GM12878 (cell line): ENCODE results near the gene ACTL6B. TPM values are rescaled to one million over a fixed set of nuclear protein-coding genes. Genes with fewer than 3 reads are reported as not detected.

Experiments used
- E2F8 ChIP-seq: fragments of 450-650 bp; IDR thresholded peaks from 2 replicates; pipeline ENCODE4 v1.6.1; 2018; ENCODE audit warnings: mild to moderate bottlenecking, low read depth, moderate library complexity; ENCODE audit not compliant: partially characterized antibody
- EED ChIP-seq: sonication (generic); IDR thresholded peaks from 2 replicates; pipeline ENCODE4 v1.6.1; 2016; ENCODE audit warnings: antibody characterized with exemption, low read depth
- MEF2A ChIP-seq: IDR thresholded peaks from 2 replicates; pipeline ENCODE4 v1.6.1; 2011; ENCODE audit warnings: low read depth, mild to moderate bottlenecking, low read length, moderate library complexity; ENCODE audit not compliant: insufficient read depth
- RBBP5 ChIP-seq: fragments of 200-600 bp; sonication (generic); conservative IDR thresholded peaks from 2 replicates; pipeline ENCODE4 v1.6.1; 2016
- SKIL ChIP-seq: fragments of 450-650 bp; IDR thresholded peaks from 2 replicates; pipeline ENCODE4 v1.6.1; 2017; ENCODE audit warnings: mild to moderate bottlenecking, low read depth, inconsistent platforms; ENCODE audit not compliant: poor library complexity, severe bottlenecking
- SMAD1 ChIP-seq: fragments of 450-650 bp; IDR thresholded peaks from 2 replicates; pipeline ENCODE4 v1.6.1; 2018; ENCODE audit warnings: mild to moderate bottlenecking, low read depth; ENCODE audit not compliant: partially characterized antibody
- polyA plus RNA-seq, 11 experiments: library from polyadenylated mRNA; depleted of rRNA in 4 of 11; unstranded in 6 of 11; stranded (reverse) in 5 of 11; fragments of >200 nt; fragmentation: Nextera tagmentation in 4 of 11; fragmentation: Illumina TruSeq in 1 of 11; extraction: Ambion mirVana in 4 of 11; extraction: Trizol in 1 of 11; gene quantifications; 1 replicate in 1 of 11; 2 replicates in 10 of 11; pipeline versions ENCODE4 v1.2.1 to v1.2.3, GENCODE V29; 2011 to 2016; ENCODE audit warnings: inconsistent platforms in 2 of 11, missing spikeins in 2 of 11, low read depth in 1 of 11
- total RNA-seq, 4 experiments: library from RNA; depleted of rRNA in 3 of 4; stranded (reverse); fragments of >200 nt in 3 of 4; fragmentation: Illumina TruSeq in 1 of 4; extraction: Trizol in 1 of 4; gene quantifications; 2 replicates each; pipeline versions ENCODE4 v1.2.1 to v1.2.3, GENCODE V29; 2013 to 2021
- TF ChIP-seq, protein P1 (sequence below): fragments of 450-650 bp; formaldehyde crosslinking; IDR thresholded peaks from 2 replicates; pipeline ENCODE4 v1.5.0; 2022; ENCODE audit warnings: mild to moderate bottlenecking, missing genetic modification characterization
- TF ChIP-seq, protein P2 (sequence below): fragments of 450-650 bp; IDR thresholded peaks from 2 replicates; pipeline ENCODE4 v1.6.1; 2017; ENCODE audit warnings: mild to moderate bottlenecking

The ACTL6B gene
- total and polyA plus RNA-seq, 10 of the 15 experiments (the other 5 are each of a cell fraction or from before 2014, with no cell fraction given): not detected

GRCh38 chr7:100688326-100688860, 32.1 kb upstream of the ACTL6B start (continued):
- TF ChIP-seq, protein P1, sequence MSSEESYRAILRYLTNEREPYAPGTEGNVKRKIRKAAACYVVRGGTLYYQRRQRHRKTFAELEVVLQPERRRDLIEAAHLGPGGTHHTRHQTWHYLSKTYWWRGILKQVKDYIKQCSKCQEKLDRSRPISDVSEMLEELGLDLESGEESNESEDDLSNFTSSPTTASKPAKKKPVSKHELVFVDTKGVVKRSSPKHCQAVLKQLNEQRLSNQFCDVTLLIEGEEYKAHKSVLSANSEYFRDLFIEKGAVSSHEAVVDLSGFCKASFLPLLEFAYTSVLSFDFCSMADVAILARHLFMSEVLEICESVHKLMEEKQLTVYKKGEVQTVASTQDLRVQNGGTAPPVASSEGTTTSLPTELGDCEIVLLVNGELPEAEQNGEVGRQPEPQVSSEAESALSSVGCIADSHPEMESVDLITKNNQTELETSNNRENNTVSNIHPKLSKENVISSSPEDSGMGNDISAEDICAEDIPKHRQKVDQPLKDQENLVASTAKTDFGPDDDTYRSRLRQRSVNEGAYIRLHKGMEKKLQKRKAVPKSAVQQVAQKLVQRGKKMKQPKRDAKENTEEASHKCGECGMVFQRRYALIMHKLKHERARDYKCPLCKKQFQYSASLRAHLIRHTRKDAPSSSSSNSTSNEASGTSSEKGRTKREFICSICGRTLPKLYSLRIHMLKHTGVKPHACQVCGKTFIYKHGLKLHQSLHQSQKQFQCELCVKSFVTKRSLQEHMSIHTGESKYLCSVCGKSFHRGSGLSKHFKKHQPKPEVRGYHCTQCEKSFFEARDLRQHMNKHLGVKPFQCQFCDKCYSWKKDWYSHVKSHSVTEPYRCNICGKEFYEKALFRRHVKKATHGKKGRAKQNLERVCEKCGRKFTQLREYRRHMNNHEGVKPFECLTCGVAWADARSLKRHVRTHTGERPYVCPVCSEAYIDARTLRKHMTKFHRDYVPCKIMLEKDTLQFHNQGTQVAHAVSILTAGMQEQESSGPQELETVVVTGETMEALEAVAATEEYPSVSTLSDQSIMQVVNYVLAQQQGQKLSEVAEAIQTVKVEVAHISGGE (CRISPR knock-in tag): no peak
- TF ChIP-seq, protein P2, sequence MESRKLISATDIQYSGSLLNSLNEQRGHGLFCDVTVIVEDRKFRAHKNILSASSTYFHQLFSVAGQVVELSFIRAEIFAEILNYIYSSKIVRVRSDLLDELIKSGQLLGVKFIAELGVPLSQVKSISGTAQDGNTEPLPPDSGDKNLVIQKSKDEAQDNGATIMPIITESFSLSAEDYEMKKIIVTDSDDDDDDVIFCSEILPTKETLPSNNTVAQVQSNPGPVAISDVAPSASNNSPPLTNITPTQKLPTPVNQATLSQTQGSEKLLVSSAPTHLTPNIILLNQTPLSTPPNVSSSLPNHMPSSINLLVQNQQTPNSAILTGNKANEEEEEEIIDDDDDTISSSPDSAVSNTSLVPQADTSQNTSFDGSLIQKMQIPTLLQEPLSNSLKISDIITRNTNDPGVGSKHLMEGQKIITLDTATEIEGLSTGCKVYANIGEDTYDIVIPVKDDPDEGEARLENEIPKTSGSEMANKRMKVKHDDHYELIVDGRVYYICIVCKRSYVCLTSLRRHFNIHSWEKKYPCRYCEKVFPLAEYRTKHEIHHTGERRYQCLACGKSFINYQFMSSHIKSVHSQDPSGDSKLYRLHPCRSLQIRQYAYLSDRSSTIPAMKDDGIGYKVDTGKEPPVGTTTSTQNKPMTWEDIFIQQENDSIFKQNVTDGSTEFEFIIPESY: no peak
- TF ChIP-seq RBBP5: no peak
- TF ChIP-seq E2F8: no peak
- TF ChIP-seq MEF2A: no peak
- no peak for TF ChIP-seq SMAD1
- no peak for TF ChIP-seq EED
- no peak for TF ChIP-seq SKIL
